NCI-H1092 (cell line): ENCODE results near the gene SH2D3C.

Experiments used
- DNase-seq: peaks from one replicate; lab custom pipeline; 2025; lab: John Stamatoyannopoulos, UW

SH2D3C gene

DNA sequence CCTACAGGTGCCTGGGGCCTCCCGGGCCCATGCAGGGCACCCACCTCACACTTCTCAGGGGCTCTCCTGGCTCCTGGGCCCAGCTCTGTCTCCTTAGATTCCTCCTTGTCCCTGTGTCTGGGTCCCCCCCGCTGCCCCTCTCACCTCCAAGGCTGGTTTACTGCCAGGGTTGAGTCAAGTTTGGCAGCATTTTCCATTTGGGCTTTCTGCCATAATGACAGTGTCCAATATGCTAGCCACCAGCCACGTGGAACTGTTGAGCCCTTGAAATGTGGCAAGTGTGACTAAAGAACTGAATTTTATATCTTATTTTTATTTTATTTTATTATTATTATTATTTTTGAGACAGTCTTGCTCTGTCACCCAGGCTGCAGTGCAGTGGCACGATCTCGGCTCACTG lies 60.7 kb downstream of the SH2D3C start:
- DNase-seq, result no peak

DNA sequence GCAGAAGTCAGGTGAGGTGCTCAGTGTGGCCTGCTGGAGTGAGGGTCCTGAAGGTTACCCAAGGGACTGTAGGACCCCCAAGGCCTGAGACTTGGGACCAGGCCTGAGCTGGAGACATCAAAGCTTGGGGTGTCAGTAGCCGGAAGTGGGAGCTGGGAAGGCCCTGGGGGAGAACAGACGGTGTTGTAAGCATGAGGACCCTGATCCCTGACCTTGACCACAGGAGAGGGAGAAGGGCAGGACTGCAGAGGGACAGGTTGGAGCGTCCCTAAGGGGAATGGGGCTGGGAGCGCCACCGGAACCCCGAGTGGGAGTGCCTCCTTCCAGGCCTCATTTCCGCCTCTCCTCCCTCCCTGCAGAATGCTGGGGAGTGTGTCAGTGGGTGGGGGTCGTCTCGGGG lies 62.1 kb downstream of the SH2D3C start:
- no peak for DNase-seq

DNA sequence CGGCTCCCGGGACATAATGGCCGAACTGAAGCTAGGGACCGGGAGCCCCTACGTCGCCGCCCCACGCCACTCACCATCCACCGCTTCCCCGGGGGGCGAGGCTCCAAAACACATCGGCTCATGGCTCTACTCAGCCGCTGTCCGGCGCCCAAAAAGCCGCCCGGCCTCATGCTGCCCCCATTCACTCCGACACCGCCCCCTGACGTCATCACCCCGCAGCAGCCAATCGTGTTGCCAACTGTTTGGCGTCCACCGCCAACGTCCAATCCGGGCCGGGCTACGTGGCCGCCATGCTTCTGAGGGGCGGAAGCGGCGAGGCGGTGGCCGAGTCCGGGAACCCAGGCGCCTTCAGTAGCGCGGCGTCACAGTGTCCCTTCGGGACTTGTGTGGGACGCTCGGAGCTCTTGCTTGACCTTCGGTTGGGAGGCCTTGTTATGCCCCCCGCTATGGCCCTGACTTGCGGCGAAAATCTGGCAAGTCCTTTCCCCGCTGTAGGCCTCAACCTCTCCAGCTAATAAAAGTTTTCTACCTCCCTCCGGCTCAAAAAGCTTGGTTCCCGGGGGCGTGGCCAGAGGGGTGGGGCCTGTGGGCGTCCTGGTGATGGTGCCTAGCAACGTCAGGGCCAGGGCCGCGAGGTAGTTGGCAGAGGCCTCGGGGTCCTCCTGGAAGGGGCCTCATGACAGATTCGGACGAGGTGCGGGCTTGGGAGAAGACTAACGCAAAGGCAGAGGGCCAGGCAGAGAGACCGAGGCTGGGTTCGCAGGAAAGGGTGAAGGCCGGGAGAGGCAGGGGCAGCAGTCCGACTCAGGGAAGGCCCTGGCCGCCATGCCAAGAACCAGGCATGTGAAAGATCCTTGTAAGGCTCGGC lies 62.8 kb downstream of the SH2D3C start, which contains the start of the genes PTRH1 and TTC16:
PTRH1 (minus strand) TSS at position 194 of the 868 bp plus-strand sequence; CDS start at position 170, 24 bp downstream.
TTC16 (plus strand) TSS at position 610 of the 868 bp plus-strand sequence; CDS start at position 677, 67 bp downstream.
- peak; percentile 90 for DNase-seq

DNA sequence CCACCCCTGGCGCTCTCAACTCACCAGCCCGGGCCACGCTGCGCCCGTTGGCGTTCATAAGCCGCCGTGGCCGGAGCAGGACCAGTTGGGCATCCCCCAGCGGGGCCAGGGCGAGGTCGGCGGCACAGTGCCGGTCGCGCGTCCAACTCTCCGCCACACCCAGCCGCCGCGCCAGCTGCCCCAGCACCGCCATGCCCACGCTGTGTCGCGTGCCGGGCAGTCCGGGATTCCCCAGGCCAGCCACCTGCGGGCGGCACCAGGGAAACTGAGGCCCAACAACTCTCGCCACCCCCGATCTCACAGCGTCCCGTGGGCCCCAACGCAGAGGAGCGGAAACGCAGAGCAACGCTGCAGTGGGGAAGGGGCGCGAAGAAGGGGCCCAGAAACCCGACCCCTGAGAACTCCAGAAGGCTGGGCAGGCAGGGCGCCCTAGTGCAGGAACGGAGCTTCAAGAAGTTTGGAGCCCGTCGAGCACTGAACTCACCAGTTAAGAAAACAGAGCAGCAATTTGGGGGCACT lies 63.5 kb downstream of the SH2D3C start:
- DNase-seq, result no peak

DNA sequence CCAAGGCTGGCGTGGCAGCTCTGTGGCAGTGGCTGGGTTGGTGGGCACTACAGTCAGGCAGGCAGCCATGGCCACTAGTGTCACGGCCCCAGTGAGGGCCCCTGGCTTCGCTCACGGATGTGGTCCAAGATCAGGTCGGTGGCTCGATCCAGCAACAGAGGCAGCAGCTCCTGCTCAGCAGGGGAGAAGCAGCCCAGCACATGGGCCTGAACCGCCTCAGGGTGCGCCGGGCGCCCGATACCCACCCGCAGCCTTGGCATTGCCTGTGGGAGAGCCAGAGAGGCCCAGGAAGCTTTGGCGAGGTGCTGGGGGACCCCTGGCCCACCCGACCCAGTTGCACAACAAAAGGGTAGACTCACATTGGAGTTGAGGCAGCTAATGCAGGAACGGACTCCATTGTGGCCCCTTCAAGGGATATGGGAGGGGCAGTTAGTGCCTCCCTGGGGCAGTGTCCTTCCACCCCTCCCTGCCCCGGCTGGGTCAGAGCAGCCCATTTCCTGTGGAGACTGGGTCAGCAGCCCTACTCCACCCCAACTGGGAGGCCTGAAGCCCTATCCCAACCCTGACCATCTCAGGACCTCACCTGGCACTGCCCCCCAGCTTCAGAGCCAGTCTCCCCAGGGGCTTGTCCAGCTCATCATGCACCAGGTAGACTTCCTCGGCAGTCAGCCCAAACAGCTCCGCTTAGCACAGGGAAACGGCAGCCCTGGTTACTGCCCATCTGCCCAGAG lies 64.3 kb downstream of the SH2D3C start:
- no peak for DNase-seq

DNA sequence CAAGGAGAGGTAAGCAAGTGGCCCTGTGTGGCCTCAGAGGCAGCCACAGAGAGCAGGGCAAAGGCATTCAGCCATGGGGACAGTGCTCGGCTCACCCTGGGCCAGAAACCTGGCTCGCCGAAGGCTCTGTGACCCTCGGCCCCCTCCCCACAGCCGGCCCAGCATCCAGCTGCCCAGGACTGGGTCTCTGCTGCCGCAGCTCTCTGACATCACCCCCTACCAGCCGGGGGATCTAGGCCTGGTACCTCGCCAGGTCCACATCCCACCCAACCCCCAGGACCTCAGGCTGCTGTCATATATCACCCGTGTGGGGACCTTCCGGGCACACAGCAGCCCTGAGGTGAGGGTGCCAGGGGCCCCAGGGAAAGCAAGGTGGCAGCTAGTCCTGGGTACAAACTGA lies 65.6 kb downstream of the SH2D3C start:
- DNase-seq, result no peak

DNA sequence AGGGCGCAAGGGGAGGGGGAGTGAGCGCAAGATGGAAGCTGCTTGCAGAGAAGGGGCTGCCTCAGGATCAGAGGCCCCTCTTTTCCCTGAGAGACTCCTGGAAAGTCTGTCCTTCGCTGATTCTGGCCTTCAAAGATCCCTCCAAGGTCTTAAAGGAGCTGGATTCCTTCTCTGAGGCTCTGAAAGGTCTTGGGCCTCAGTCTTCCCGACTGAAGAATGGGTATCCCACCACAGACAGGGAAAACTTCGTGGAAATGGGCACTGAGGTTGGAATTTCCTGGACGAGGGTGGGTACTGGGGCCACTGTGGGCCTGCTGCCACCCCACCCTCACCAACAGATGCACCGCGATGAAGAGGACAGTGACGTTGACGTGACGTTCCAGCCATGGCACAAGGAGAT lies 66.1 kb downstream of the SH2D3C start:
- DNase-seq, result no peak

DNA sequence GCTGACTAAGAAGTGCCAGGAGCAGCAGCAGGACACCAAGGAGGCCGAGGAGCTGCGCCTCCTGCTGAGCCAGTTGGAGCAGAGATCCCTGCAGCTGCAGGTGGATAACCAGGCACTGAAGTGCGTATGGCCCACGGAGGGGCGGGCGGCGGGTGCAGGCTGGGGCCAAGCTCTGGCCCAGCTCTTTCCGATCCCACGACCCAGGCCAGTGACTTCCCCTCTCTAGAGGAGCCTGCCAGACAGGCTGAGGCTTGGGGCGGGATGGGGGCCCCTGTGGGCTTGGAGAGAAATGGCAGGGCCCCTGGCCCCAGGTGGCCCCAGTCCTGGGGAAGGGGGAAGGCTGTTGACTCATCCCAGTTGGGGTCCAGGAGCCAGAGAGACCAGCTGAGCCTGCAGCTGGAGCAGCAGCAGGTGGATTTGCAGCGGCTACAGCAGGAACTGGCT lies 66.6 kb downstream of the SH2D3C start:
- DNase-seq, result peak; percentile 32

DNA sequence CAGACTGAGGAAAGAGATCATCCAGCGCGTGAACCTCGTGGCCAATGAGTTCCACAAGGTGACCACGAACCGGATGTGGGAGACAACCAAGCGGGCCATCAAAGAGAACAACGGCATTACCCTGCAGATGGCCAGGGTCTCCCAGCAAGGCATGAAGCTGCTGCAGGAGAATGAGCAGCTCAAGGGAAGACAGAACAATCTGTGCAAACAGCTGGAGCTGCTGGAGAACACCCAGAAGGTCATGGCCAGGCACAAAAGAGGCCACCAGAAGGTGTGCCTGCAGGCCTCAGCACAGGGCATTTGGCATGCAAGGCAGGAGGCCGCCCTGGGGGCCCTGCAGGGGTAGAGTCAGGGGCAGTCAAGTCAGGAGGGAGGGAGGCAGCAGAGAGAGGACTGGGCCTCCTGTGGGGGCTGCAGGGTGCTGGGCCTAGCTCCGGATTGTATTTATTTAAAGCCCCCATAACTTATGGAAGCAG lies 67.2 kb downstream of the SH2D3C start:
- DNase-seq, result no peak

DNA sequence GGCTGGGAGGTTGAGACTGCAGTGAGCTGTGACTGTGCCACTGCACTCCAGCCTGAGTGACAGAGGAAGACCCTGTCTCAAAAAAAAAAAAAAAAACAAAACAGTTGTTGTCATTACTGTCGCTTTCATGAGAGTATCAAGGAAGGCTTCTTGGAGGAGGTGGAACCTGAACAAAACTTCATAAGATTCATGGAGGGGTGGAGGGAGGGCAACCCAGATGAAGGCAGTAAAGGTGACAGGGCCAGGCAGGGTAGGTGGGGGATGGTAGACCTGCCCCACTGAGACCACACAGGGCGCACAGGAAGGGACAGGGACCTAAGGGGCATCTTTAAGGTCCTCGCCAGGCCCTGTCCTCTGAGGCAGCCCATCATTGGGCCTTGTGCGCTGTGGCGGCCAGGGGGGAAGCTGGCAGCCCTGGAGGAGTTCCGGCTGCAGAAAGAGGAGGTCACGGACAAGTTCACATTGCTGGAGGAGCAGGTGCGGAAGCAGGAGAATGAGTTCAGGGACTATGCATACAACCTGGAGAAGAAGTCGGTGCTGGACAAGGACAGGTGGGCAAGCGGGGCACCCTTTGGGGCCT lies 68.2 kb downstream of the SH2D3C start:
- no peak for DNase-seq

DNA sequence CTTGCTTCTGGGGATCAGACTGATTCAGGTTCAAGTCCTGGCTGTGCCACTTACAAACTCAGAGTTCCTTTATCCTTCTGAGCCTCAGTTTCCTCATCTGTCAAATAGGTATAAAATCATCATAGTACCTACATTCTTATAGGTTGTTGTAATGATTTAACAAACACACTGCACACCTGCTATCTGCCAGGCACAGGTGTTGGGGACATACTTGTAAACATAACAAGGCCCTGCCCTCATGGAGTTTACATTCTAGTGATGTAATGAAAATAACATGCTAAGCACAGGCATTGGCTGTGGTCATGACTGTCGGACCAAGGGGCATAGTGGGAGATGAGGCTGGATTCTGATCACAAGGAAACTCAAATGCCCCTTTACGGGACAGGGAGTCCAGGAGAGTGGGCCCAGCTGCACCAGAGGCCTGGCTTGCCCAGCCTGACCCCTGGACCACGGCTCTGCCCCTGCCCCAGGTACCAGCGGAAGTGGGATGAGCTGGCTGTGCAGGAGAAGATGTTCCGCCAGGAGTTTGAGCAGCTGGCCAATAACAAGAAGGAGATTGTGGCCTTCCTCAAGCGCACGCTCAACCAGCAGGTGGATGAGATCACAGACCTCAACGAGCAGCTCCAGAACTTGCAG lies 69.4 kb downstream of the SH2D3C start:
- DNase-seq, result no peak

DNA sequence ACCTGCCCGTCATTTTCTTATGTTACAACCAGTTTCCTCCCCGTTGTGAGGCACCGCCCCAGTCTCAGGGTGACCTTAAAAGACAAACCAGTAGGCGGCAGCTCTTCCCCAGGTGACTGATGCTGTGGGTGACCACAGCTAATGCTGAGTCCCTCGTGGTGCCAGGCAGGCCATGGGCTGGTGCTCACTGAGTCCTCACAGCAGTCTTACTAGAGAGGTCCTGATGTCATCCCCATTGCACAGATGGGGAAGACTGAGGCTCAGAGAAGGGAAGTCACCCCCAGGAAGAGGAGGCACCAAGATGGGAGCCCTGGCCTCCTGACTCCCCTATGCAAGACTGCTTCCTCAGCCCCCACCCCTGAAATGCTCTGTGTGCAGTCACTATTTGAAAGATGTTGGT lies 70.7 kb downstream of the SH2D3C start:
- DNase-seq, result no peak

DNA sequence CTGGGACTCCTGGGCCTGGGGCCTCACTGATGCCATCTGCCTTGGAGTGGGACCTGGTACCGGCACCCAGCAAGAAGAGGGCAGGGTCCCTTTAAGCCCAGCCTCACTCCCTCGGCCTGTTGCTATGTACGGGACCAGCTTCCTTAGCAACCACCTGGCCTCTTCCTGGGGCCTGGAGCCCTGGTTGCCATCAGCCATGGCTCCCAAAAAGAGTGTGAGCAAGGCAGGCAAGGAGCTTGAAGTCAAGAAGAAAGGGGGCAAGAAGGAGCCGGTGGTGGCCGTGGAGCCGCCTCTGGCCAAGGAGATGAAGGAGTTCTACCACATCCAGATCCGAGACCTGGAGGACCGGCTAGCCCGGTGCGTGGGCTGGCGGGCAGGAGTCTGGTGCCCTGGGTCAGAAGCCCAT lies 71.6 kb downstream of the SH2D3C start, which contains the start of gene CFAP157:
CFAP157 (plus strand) TSS at position 153 of the 406 bp plus-strand sequence; CDS start at position 197, 44 bp downstream.
- no peak for DNase-seq

DNA sequence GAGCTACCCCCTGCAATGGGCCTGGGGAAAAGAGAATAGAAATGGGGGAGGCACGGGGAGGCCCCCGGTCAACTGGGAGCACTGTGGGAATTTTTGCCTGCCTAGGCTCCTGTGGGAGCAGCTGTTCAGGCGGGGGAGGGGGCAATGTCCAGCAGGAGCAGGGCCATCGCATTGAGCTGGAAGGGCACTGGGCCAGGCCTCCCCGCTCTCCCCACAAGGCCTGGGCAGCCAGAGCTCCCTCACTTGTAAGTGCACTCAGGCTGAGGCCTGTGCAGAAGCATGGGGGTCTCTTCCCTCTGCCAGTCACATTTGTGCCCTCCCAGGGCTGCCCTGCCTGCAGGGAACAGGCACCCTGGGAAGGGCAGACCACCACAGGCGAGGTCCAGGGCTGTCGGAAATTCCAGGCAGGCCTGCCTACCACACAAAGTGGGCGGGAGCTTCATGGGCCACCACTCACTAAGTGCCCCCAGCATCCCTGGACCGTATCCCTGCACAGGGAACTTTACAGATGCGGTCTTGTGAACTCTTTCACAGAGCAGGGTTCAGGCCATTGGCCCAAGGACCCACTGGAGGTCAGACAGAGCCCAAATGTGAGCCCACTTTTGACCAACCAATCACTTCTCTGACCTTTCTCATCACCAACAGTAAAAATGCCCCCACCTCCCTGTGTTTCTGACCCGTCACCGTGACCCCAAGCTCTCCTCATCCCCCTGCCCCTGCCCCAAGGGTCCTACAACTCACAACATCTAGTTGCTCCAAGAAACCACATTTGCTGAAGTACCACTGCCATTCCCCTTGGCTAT lies 72.7 kb downstream of the SH2D3C start:
- no peak for DNase-seq

DNA sequence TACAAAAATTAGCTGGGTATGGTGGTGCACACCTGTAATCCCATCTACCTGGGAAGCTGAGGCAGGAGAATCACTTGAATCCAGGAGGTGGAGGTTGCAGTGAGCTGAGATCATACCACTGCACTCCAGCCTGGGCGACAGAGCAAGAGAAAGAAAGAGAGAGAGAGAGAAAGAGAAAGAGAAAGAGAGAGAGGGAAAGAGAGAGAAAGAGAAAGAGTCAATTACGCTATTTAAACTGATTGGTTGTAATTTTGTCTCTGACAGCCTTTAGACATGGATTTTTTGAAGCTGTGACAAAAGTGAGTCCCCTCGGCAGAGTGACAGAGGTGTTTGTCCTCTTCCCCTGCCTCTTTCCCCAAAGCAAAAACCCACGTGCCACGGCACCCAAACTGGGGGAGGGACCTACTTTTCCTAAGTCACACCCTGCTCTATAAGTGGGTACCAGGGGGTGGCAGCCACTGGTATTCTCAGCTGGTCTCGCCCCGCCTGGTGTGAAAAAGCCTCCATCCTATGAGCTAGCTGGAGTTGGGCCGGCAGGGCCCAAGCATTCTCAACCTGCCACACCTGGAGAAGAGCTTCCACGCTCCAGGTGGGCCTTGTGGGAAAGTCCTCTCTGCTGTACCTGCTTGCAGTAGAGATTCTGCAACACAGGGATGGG lies 75.0 kb downstream of the SH2D3C start:
- no peak for DNase-seq

DNA sequence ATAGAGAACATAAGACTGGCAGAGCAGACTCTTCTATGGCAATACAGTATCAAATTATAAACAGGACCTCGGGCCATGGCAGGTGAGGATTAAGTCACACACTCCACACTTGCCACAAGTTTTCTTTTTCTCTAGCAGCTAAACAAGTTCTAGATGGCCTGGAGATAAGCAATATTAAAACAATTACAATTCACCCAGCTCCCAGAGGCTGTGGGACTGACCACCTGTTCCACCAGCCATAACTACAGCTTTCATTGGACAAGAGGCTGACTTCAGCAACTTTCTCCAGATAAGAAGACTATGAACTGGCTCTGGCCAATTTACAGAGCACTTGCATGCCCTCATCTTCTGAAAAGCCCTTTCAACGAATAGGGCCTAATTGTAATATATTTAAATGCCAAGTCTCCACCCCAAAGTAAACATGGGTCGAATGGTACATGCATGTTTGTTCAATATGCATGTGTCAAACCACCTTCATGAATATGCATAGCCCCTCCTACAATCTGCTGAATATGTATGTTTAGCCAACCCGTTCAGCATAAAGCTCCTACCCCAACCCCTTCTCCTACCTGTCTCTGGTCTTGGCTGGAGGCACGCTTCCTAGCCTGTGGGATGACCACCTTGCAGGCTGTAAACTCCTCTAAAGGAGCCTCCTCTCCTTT lies 77.7 kb downstream of the SH2D3C start:
- DNase-seq, result no peak

DNA sequence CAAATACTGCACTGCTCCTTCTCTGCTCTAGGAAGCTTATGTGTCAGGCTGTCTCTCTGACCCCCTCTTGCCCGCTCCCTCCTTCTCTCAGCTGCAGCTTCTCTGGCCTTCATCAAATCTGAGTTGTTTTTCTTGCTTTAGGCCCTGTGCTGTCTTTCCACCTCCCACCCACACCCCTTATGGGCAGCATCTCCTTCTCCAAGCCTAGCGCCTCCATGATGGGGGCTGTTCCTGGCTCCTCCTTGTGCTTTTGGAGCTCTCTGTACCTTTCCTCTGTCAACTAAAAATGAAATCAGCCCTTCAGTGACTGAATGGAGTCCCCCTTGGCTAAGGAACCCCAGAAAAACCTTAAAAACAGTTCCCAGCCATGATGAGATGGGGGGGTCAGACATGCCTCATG lies 78.3 kb downstream of the SH2D3C start:
- DNase-seq, result no peak

DNA sequence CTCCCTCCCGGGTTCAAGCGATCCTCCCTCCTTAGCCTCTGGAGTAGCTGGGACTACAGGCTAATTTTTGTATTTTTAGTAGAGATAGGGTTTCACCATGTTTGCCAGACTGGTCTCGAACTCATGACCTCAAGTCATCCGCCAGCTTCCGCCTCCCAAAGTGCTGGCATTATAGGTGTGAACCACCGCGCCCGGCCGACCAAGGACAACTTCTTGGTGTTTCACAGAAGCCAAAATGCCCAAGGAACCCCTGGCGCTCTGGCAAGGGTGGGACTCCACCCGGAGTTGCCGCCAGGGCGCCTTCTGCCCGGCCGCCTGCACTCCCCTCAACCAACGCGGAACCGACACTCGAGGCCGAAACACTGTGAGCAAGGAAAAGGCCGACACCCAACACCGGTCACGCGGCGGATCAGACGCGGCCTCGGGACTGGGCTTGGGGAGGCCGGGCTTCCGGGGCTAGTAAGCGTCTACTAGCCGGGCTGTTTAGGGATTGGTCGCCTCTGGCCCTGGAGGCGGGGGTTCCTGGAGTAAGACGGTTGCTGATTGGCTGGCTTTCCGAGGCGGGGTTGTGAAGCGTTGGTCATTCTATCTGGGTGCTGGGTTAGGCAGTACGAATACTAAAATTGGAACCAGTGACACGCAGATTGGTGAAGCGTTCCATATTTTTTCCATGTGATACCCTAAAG lies 79.3 kb downstream of the SH2D3C start:
- peak; percentile 56 for DNase-seq

DNA sequence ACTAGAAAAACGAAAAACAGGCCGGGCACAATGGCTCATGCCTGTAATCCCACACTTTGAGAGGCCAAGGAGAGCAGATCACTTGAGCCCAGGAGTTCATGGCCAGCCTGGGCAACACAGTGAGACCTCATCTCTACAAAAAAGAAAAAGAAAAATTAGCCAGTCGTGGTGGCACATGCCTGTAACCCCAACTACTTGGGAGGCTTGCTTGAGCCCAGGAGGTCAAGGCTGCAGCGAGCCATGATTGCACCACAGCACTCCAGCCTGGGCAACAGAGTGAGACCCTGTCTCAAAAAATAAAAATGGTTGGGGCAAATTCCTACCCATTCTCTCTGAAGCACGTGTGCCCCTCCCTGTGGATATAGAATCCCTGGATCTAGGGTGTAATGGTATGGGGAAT lies 80.1 kb downstream of the SH2D3C start:
- no peak for DNase-seq
